GM21360 (cell line): ENCODE measurements around the gene EHMT2.
"Not testable (repeated sequence)": the region's sequence is repeated elsewhere in the genome, so short reads cannot be mapped to it uniquely, and the experiment has no call there.

ENCODE experiments used
- ATAC-seq: cut with Tn5 transposase; IDR thresholded peaks from one replicate; pipeline ENCODE4 v1.9.1; 2021; ENCODE audit warnings: mild to moderate bottlenecking, moderate library complexity; ENCODE audit not compliant: unreplicated experiment

Gene EHMT2

GRCh38 chr6:31915756-31916155 is 18.3 kb upstream of the EHMT2 start:
- ATAC-seq, result no peak

- no peak for ATAC-seq
Observed at GRCh38 chr6:31915351-31915750, 17.9 kb upstream of the EHMT2 start.

GRCh38 chr6:31911826-31912585 is 14.5 kb upstream of the EHMT2 start:
- no peak for ATAC-seq

DNA sequence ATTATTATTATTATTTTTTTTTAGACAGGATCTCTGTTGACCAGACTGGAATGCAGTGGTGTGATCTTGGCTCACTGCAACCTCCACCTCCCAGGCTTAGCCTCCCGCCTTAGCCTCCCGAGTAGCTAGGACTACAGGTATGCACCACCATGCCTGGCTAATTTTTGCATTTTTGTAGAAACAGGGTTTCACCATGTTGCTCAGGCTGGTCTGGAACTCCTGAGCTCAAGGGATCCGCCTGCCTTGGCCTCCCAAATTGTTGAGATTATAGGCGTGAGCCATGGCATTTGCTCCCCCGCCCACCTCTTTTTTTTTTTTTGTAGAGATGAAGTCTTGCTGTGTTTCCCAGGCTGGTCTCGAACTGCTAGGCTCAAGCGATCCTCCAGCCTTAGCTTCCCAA is 11.8 kb upstream of the EHMT2 start:
- not testable (repeated sequence) for ATAC-seq

DNA sequence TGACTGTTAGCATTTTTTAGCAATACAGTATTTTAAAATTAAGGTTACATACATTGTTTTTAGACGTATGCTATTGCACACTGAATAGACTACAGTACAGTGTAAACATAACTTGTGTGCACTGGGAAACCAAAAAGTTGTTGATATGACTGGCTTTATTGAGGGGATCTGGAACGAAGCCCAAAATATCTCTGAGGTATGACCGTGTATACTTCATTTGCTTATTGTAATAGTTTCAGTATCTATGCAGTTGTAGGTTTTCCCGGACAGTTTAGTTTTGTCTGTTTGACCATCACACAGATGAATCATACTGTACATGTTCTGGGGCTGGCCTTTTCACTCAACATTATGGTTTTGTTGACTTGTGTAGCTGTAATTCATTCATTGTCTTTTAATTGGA is 11.3 kb upstream of the EHMT2 start:
- peak; percentile 81 for ATAC-seq

- not testable (repeated sequence) for ATAC-seq
Observed at GRCh38 chr6:31908255-31908654, 10.8 kb upstream of the EHMT2 start.

- no peak for ATAC-seq
Observed at GRCh38 chr6:31907158-31907813, 9.8 kb upstream of the EHMT2 start.

- not testable (repeated sequence) for ATAC-seq
Observed at GRCh38 chr6:31906727-31907126, 9.2 kb upstream of the EHMT2 start.

DNA sequence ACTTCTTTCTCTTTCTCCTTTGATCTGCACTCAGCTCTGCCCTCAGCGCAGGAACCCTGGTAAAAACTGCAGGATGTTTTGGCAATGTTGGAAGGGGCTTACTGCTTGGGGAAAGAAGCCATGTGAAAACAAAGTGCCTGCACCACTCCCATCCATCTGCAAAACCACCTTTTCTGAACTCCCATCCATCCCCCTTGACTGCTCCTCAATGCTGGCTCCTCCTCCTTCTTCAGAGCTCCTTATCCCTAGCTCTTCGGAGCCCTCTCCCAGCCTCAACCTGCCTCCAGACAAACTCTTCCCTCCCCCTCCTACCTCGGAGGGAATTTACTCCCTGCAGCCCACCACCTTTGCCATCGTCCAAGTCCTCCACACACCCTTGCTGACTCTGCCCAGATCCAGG is 8.6 kb upstream of the EHMT2 start:
- ATAC-seq, result no peak

GRCh38 chr6:31905041-31905440 is 7.5 kb upstream of the EHMT2 start:
- ATAC-seq, result no peak

GRCh38 chr6:31903957-31904356 is 6.5 kb upstream of the EHMT2 start:
- ATAC-seq, result no peak

GRCh38 chr6:31901953-31902643 is 4.6 kb upstream of the EHMT2 start, which contains the start of gene ZBTB12:
Gene ZBTB12, minus strand, starts transcription at chr6:31902086. Its CDS starts 781 bp downstream, at chr6:31901305.
- ATAC-seq, result peak; percentile 44

DNA sequence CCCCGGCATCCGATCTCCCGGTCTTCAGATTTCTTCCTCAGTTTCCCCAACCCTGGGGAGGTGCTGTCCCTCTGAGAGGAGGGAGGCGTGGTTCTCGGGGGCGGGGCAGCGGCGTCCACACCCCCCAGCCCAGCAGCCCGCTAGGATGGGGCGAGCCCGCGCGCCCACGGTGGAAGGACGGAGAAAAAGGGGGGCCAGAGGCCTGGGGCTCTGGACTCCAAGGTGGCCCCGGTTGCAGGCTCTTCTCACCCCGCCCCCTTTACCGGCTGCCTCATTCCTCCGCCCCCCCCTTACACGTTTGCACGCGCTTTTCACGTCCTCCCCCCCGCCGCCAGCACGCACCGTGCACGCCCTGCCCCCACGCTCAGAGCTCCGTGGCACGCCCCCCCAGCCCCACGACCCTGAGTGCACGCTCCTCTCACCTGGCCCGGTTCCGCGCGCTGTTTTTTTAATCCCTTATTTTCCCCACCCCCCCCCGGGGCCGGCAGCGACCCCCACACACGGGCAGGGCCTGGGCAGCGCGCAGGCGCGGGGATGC is 4.0 kb upstream of the EHMT2 start:
- ATAC-seq, result no peak

- ATAC-seq, result no peak
Observed at GRCh38 chr6:31900917-31901414, 3.5 kb upstream of the EHMT2 start.

- ATAC-seq, result no peak
Observed at GRCh38 chr6:31899882-31900722, 2.6 kb upstream of the EHMT2 start.

DNA sequence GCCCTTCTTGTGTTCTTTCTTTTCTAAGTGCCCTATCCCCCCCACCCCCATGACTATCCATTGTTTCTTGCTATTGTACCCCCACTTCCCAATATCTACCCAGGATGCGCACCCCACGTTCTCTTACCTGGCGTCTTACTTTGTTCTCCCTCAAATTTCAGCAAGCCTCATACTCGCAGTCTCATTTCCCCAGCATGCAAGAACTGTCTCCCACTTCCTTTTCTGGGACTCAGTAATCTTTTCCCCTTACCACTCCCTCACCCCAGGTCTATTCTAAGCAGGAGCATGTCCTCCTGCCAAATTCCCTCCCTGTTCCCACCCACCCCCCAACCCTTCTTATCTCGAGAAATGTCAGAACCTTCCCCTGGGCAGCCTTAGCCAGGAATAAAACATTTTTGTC is 1.7 kb upstream of the EHMT2 start:
- ATAC-seq, result no peak

DNA sequence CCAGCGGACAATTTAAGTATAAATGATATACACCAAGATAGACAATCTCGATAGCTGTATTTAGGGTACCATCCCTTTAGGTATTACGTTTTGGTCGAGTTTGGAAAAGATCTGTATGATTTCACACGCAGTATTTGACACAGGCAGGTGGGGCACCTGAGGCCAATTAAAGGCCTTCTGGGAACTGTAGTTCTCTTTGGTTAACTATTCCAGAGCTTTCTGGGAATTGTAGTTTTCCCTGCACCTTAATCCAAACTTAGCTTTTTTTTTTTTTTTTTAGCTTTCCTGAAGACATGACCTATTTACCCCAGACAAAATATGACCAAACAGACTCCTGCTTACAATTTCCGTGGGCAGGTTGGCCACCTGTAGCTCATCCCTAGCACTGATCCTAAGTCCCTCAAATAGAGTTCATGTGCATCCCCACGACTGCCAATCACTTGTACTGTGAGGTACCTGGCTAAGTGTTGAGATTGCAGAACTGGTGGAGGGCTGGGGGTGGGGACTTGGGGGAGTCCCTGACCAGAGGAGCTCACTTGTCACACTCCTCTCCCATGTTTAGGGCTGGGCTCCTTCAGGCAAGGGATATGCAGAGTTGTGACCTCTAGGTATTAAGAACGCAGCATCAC is 999 bp upstream of the EHMT2 start:
- no peak for ATAC-seq

GRCh38 chr6:31896856-31897611 is 464 bp downstream of the EHMT2 start:
- no peak for ATAC-seq

GRCh38 chr6:31896493-31896855 is 1.0 kb downstream of the EHMT2 start:
- ATAC-seq, result no peak
